ENCODE measurements around the gene GRIA3. TPM values are rescaled to one million over a fixed set of nuclear protein-coding genes. Genes with fewer than 3 reads are reported as not detected.

Gene GRIA3
- total RNA-seq, 1 experiment from 2014 or later, result not detected

GRCh38 chrX:123202523-123202922 is 18.4 kb downstream of the GRIA3 start:
- Histone ChIP-seq H3K27me3 (ENCODE audit: insufficient read depth, low read length) (no peaks in the 10 kb centered on the region), H4K20me1 (ENCODE audit: insufficient read depth) (no peaks in the 10 kb centered on the region), H3K9me2 (ENCODE audit: insufficient read depth) (no peaks in the 10 kb centered on the region), H3K4me1 (ENCODE audit: control insufficient read depth in 1 of 2, insufficient read depth in 2 of 2, low read length in 2 of 2) (no peaks in the 10 kb centered on the region), H3K9me3 (ENCODE audit: control insufficient read depth in 1 of 2, insufficient read depth in 1 of 2, low read depth in 1 of 2, low read length in 2 of 2) (no peaks in the 10 kb centered on the region), H2AFZ (ENCODE audit: low read depth, low read length, poor library complexity, severe bottlenecking) (no peak overlapping the region), H3K36me3 (ENCODE audit: control insufficient read depth in 1 of 2, insufficient read depth in 2 of 2, low read length in 2 of 2) (no peaks in the 10 kb centered on the region), H3K27ac (ENCODE audit: low read depth, low read length) (no peak overlapping the region), H3K4me3 (replicated peaks in 1 of 2; ENCODE audit: low read depth in 1 of 2, low read length in 2 of 2) (no peak overlapping the region), H3K4me2 (ENCODE audit: low read length) (no peak overlapping the region), H3K79me2 (ENCODE audit: insufficient read depth, low read length) (no peaks in the 10 kb centered on the region), H3K9ac (ENCODE audit: low read length) (no peak overlapping the region)
- ChIA-PET RAD21 (ENCODE audit: low non-redundant PET in 1 of 2, low total read pairs in 2 of 2, uncharacterized antibody in 2 of 2, unreplicated experiment in 2 of 2) (no interaction called here), CTCF (no interaction called here), POLR2A (no interaction called here)
- no peak for TF ChIP-seq MAX (IDR thresholded peaks at IDR 0.05)
- TF ChIP-seq EGR1 (IDR thresholded peaks at IDR 0.05; ENCODE audit: low read depth), result no peak
- TF ChIP-seq ZBTB33 (IDR thresholded peaks at IDR 0.05; ENCODE audit: extremely low read depth, insufficient replicate concordance, low read length), result no peak
- no peak for TF ChIP-seq RAD21 (IDR thresholded peaks at IDR 0.05; ENCODE audit: low read depth)
- no peak for TF ChIP-seq SP1 (IDR thresholded peaks at IDR 0.05; ENCODE audit: low read depth)
- DNase-seq (ENCODE audit: low read depth, low spot score), result no peak
- BruUV-seq (replicated peaks), result no TSS peak
- intact Hi-C loops (cut with micrococcal nuclease), result no loop called here
- ATAC-seq, result no peak

- Histone ChIP-seq H3K79me2 (ENCODE audit: insufficient read depth, low read length) (no peaks in the 10 kb centered on the region), H3K27me3 (ENCODE audit: insufficient read depth, low read length) (no peaks in the 10 kb centered on the region), H2AFZ (ENCODE audit: low read depth, low read length, poor library complexity, severe bottlenecking) (no peak overlapping the region), H3K27ac (ENCODE audit: low read depth, low read length) (no peak overlapping the region), H3K9me3 (ENCODE audit: control insufficient read depth in 1 of 2, insufficient read depth in 1 of 2, low read depth in 1 of 2, low read length in 2 of 2) (no peaks in the 10 kb centered on the region), H4K20me1 (ENCODE audit: insufficient read depth) (no peaks in the 10 kb centered on the region), H3K36me3 (ENCODE audit: control insufficient read depth in 1 of 2, insufficient read depth in 2 of 2, low read length in 2 of 2) (no peaks in the 10 kb centered on the region), H3K4me1 (ENCODE audit: control insufficient read depth in 1 of 2, insufficient read depth in 2 of 2, low read length in 2 of 2) (no peaks in the 10 kb centered on the region), H3K4me3 (replicated peaks in 1 of 2; ENCODE audit: low read depth in 1 of 2, low read length in 2 of 2) (no peak overlapping the region), H3K4me2 (ENCODE audit: low read length) (no peak overlapping the region), H3K9me2 (ENCODE audit: insufficient read depth) (no peaks in the 10 kb centered on the region), H3K9ac (ENCODE audit: low read length) (no peak overlapping the region)
- ChIA-PET RAD21 (ENCODE audit: low non-redundant PET in 1 of 2, low total read pairs in 2 of 2, uncharacterized antibody in 2 of 2, unreplicated experiment in 2 of 2) (no interaction called here), POLR2A (no interaction called here), CTCF (no interaction called here)
- intact Hi-C loops (cut with micrococcal nuclease), result no loop called here
- BruUV-seq (replicated peaks), result no TSS peak
- ATAC-seq (no peak), DNase-seq (ENCODE audit: low read depth, low spot score) (no peak)
- TF ChIP-seq CTCF (IDR thresholded peaks at IDR 0.05 in 2 of 3, conservative IDR thresholded peaks at IDR 0.05 in 1 of 3; ENCODE audit: borderline replicate concordance in 1 of 3, insufficient read depth in 1 of 3, low read depth in 2 of 3, low read length in 2 of 3) (peak in 2 of 3 experiments; percentile 17 to 44; a peak in 2 of 6 replicates), POLR2A (IDR thresholded peaks at IDR 0.05; ENCODE audit: borderline replicate concordance, extremely low read depth, insufficient read depth, insufficient read length) (no peak), MAX (IDR thresholded peaks at IDR 0.05) (no peak)
Observed at GRCh38 chrX:123203772-123204171, 19.7 kb downstream of the GRIA3 start.
